ENCODE data around the gene COPS3.

GRCh38 chr17:17325228-17325627 is 44.2 kb upstream of the COPS3 start:
- TF ChIP-seq POLR2AphosphoS5 (IDR thresholded peaks at IDR 0.05; ENCODE audit: low read depth, low read length): no peak
- no peak for TF ChIP-seq POLR2A (IDR thresholded peaks at IDR 0.05; ENCODE audit: low read depth, low read length)
